Ovary (tissue), 1 donor: ENCODE measurements around the gene SSRP1.

Source experiments
- EP300 ChIP-seq: sonication (generic); formaldehyde crosslinking; IDR thresholded peaks from one replicate; pipeline ENCODE4 v1.6.1; 2017; ENCODE audit warnings: antibody characterized with exemption
- POLR2A ChIP-seq: fragments of 450-650 bp; IDR thresholded peaks from one replicate; pipeline ENCODE4 v1.6.1; 2017; ENCODE audit warnings: antibody characterized with exemption, mild to moderate bottlenecking, moderate library complexity

DNA sequence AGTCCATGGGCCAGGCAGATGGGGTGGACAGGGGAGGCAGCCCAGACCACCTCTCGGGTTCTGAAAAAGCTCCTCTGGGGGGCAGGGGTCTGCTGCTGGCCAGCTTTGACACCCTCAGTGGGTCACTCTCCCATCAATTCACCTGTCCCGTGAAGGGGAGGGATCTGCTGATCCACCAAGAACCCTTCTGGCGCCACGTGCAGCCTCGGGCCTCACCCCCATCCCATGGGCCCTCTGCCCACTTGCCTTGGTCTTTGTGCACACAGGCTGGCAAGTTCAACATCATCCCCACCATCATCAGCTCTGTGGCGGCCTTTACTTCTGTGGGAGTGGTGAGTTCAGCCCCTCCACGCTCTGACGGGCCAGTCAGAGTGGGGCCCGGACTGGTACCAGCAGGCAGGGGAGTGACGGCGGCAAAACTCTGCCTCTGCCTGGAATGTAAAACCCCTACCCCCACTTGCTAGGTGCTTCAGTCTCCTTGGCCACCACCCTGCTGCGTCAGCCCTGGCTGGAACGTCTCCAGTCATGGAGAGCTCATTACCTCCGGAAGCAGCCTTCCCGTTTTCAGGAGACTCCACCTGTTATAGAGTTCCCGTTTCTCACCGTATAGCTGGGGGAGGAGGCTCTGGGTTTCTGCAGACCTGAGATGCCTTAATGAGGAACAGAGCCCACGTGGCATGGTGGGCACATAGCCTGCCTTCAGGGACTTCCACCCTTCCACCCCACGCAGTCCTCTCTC is 32.6 kb upstream of the SSRP1 start:
- TF ChIP-seq EP300 (no peak), POLR2A (no peak)
